HepG2 (cell line): Measurements from ENCODE around the gene PRKAR2B. TPM values are rescaled to one million over a fixed set of nuclear protein-coding genes. Genes with fewer than 3 reads are reported as not detected.
A peak's percentile ranks its signal among the peaks of the same experiment; 100 is the strongest.

Experiments
- ATAC-seq: fragments of 200-7000 bp; cut with Tn5 transposase; 3 replicates; pipeline ENCODE4 v1.9.1; 2020; ENCODE audit warnings: mild to moderate bottlenecking, moderate library complexity
- BruUV-seq: library from RNA; stranded (reverse); fragments of 400-500 nt; replicated peaks from 2 replicates; lab custom pipeline; 2021; lab: Mats Ljungman, UMichigan
- CTCF ChIA-PET: fragments of 300-600 bp; formaldehyde crosslinking; extraction: SDS; loops from one replicate; lab custom pipeline; 2021; ENCODE audit warnings: low total read pairs, inconsistent platforms, low intra/inter-chr PET ratio; lab: Yijun Ruan, JAX
- POLR2A ChIA-PET: fragments of 350-600 bp; sonication (Branson Sonifier 250); formaldehyde crosslinking; loops from one replicate; lab custom pipeline; 2020; ENCODE audit warnings: antibody characterized with exemption, inconsistent platforms; lab: Yijun Ruan, JAX
- DNase-seq: peaks from one replicate; pipeline ENCODE4 v3.0.0-alpha.2; 2015; ENCODE audit warnings: low spot score
- FAIRE-seq: peaks from 3 replicates; lab custom pipeline; 2011; peaks lifted over from hg19 to GRCh38; lab: Jason Lieb, UNC
- H2AFZ ChIP-seq: one replicate; pipeline ENCODE4 v1.6.1; 2011; ENCODE audit warnings: low read length, inconsistent platforms
- H3K27ac ChIP-seq: fragments of 300-600 bp; 3 replicates; pipeline ENCODE4 v1.8.0; 2011; ENCODE audit warnings: mixed run types, mild to moderate bottlenecking, mixed read lengths, low read length, inconsistent platforms; ENCODE audit not compliant: insufficient read depth; ENCODE audit errors: extremely low read length
- H3K27me3 ChIP-seq, 2 experiments: fragments of 200-600 bp in 1 of 2; 2 replicates in 1 of 2; 3 replicates in 1 of 2; pipeline versions ENCODE4 v1.6.0 to v1.8.0; 2011; ENCODE audit warnings: low read length in 2 of 2, mild to moderate bottlenecking in 2 of 2, moderate library complexity in 2 of 2, inconsistent platforms in 1 of 2; ENCODE audit not compliant: insufficient read depth in 2 of 2, control insufficient read depth in 1 of 2
- H3K36me3 ChIP-seq, 2 experiments: fragments of 200-600 bp in 1 of 2; replicated peaks in 1 of 2; 2 replicates in 1 of 2; 3 replicates in 1 of 2; pipeline versions ENCODE4 v1.5.1 to v1.8.0; 2011; ENCODE audit warnings: low read length in 2 of 2, inconsistent platforms in 1 of 2; ENCODE audit not compliant: insufficient read depth in 2 of 2, control insufficient read depth in 1 of 2
- H3K4me1 ChIP-seq: 2 replicates; pipeline ENCODE4 v1.5.1; 2012; ENCODE audit warnings: low read length, inconsistent platforms; ENCODE audit not compliant: insufficient read depth
- H3K4me2 ChIP-seq: 2 replicates; pipeline ENCODE4 v1.6.0; 2011; ENCODE audit warnings: low read depth, low read length, inconsistent platforms
- H3K4me3 ChIP-seq, 3 experiments: fragments of 200-600 bp in 1 of 3; sonication (generic), shearing (Covaris generic) in 1 of 3; replicated peaks in 1 of 3; 2 replicates each; pipeline ENCODE4 v1.5.1; 2011 to 2016; ENCODE audit warnings: low read length in 3 of 3, inconsistent platforms in 2 of 3, low read depth in 2 of 3, mild to moderate bottlenecking in 2 of 3, control low read depth in 1 of 3, mixed read lengths in 1 of 3; ENCODE audit not compliant: insufficient read depth in 1 of 3
- H3K79me2 ChIP-seq: one replicate; pipeline ENCODE4 v1.6.1; 2011; ENCODE audit warnings: low read length, inconsistent platforms; ENCODE audit not compliant: insufficient read depth
- H3K9ac ChIP-seq: 2 replicates; pipeline ENCODE4 v1.6.0; 2011; ENCODE audit warnings: mild to moderate bottlenecking, low read depth, low read length, inconsistent platforms; ENCODE audit not compliant: insufficient read depth
- H3K9me3 ChIP-seq: 2 replicates; pipeline ENCODE4 v1.5.1; 2012; ENCODE audit warnings: mild to moderate bottlenecking, low read length
- H4K20me1 ChIP-seq: 2 replicates; pipeline ENCODE4 v1.6.0; 2011; ENCODE audit warnings: inconsistent platforms, mild to moderate bottlenecking, low read length, moderate library complexity; ENCODE audit not compliant: insufficient read depth
- ARHGAP35 ChIP-seq: sonication (generic); formaldehyde crosslinking; IDR thresholded peaks from 2 replicates; pipeline ENCODE4 v1.9.0; 2022; ENCODE audit warnings: mild to moderate bottlenecking, inconsistent platforms, moderate library complexity, missing genetic modification reagents, borderline replicate concordance
- FOSL2 ChIP-seq: sonication (generic); formaldehyde crosslinking; IDR thresholded peaks from 2 replicates; pipeline ENCODE4 v1.4.0; 2020; ENCODE audit warnings: missing genetic modification reagents
- SIX1 ChIP-seq: sonication (generic); formaldehyde crosslinking; IDR thresholded peaks from 2 replicates; pipeline ENCODE4 v1.4.0; 2020; ENCODE audit warnings: missing genetic modification reagents, borderline replicate concordance
- ZNF678 ChIP-seq: sonication (generic); formaldehyde crosslinking; IDR thresholded peaks from 2 replicates; pipeline ENCODE4 v1.4.0; 2020; ENCODE audit warnings: mild to moderate bottlenecking, missing genetic modification reagents
- ZNF709 ChIP-seq: sonication (generic); formaldehyde crosslinking; IDR thresholded peaks from 2 replicates; pipeline ENCODE4 v1.5.0; 2020; ENCODE audit warnings: mild to moderate bottlenecking, missing genetic modification reagents
- WGBS: methylation state at CpG from one replicate; pipeline ENCODE4 v1.1.6; 2017; ENCODE audit warnings: low lambda C conversion rate; 5-methylcytosine and 5-hydroxymethylcytosine counted together
- in situ Hi-C: cut with HindIII; loops from 2 replicates; pipeline ENCODE4 v1.10.0; 2017; ENCODE audit warnings: low pct_unique_long_range_greater_than_20kb; ENCODE audit not compliant: extremely low pct_ligation_motif_present
- intact Hi-C: fragments of 100-400 bp; cut with micrococcal nuclease; formaldehyde crosslinking; loops from one replicate; pipeline ENCODE4 v1.10.0; 2022; ENCODE audit not compliant: unreplicated experiment
- polyA plus RNA-seq, 8 experiments: library from polyadenylated mRNA; depleted of rRNA in 3 of 8; stranded (reverse) in 7 of 8; unstranded in 1 of 8; fragments of >200 nt; fragmentation: Illumina TruSeq in 4 of 8; extraction: Trizol in 4 of 8; gene quantifications; 2 replicates each; pipeline versions ENCODE4 v1.2.1 to v1.2.3, GENCODE V29; 2011 to 2016; ENCODE audit warnings: low read depth in 4 of 8, missing spikeins in 1 of 8, mixed read lengths in 1 of 8; ENCODE audit not compliant: insufficient read depth in 1 of 8
- total RNA-seq, 5 experiments: library from RNA; depleted of rRNA; stranded (reverse); fragments of >200 nt; fragmentation: Illumina TruSeq; extraction: Trizol; gene quantifications; 2 replicates each; pipeline ENCODE4 v1.2.3, GENCODE V29; 2016; ENCODE audit warnings: low read depth in 1 of 5
- TF ChIP-seq, protein P1 (sequence below): sonication (generic); formaldehyde crosslinking; IDR thresholded peaks from 2 replicates; pipeline ENCODE4 v1.4.0; 2020; ENCODE audit warnings: mild to moderate bottlenecking, missing genetic modification reagents
- TF ChIP-seq, protein P2 (sequence below): sonication (generic); formaldehyde crosslinking; IDR thresholded peaks from 2 replicates; pipeline ENCODE4 v1.4.0; 2020; ENCODE audit warnings: missing genetic modification reagents, borderline replicate concordance
- TF ChIP-seq, protein P3 (sequence below): sonication (generic); formaldehyde crosslinking; IDR thresholded peaks from 2 replicates; pipeline ENCODE4 v1.4.0; 2020; ENCODE audit warnings: low read depth, missing genetic modification reagents

PRKAR2B gene
- total and polyA plus RNA-seq, 2 of the 13 experiments (the other 11 are each of a cell fraction or from before 2014, with no cell fraction given): not detected

DNA sequence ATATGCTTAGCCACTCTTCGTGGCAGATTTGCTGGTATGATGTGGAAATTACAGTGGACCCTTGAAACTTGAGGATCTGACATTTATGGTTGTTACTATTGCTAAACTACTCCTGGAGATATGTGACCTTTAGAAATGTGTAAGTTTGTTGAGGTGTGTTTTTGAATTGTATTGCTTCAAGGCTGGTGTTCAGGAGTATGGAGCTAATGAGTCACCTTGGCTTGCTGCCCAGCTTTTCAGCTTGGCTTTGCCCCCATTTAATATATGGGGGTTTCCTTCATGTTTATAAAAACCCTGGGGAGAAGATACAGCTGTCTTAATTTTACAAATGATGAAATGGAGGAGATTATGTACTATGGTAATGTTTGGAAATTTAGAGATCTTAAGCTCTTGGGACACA is 135.9 kb downstream of the PRKAR2B start:
- ChIA-PET POLR2A (interaction anchor here (3.9 kb wide), 1 partner anchor 12 kb away, joined by 24 read pairs; the partner anchor contains the start of gene HBP1), CTCF (no interaction called here)
- in situ Hi-C loops: no loop called here
- DNase-seq (peak; percentile 22), FAIRE-seq (no peak), ATAC-seq (no peak)
- WGBS: 83% methylated on average over 1 of the region's 1 CpG
- intact Hi-C loops: no loop called here
- no peaks in the 10 kb centered on the region for H3K9me3 ChIP-seq
- peaks cover 9 to 45% of the 10 kb centered on the region in 2 experiments for H3K36me3 ChIP-seq
- H3K79me2 ChIP-seq: peaks cover 37% of the 10 kb centered on the region
- BruUV-seq: no TSS peak
- H3K4me2 ChIP-seq: no peak overlapping the region
- TF ChIP-seq, protein P1, sequence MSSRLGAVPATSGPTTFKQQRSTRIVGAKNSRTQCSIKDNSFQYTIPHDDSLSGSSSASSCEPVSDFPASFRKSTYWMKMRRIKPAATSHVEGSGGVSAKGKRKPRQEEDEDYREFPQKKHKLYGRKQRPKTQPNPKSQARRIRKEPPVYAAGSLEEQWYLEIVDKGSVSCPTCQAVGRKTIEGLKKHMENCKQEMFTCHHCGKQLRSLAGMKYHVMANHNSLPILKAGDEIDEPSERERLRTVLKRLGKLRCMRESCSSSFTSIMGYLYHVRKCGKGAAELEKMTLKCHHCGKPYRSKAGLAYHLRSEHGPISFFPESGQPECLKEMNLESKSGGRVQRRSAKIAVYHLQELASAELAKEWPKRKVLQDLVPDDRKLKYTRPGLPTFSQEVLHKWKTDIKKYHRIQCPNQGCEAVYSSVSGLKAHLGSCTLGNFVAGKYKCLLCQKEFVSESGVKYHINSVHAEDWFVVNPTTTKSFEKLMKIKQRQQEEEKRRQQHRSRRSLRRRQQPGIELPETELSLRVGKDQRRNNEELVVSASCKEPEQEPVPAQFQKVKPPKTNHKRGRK (CRISPR knock-in tag): no peak
- TF ChIP-seq ZNF678 (CRISPR knock-in tag): no peak
- TF ChIP-seq FOSL2 (CRISPR knock-in tag): peak; percentile 58
- H3K27me3 ChIP-seq: no peaks in the 10 kb centered on the region
- no peak overlapping the region for H2AFZ ChIP-seq
- H3K4me3 ChIP-seq: no peak overlapping the region
- no peak overlapping the region for H3K9ac ChIP-seq
- peaks cover 27% of the 10 kb centered on the region for H4K20me1 ChIP-seq
- peaks cover 14% of the 10 kb centered on the region for H3K4me1 ChIP-seq
- H3K27ac ChIP-seq: no peak overlapping the region

DNA sequence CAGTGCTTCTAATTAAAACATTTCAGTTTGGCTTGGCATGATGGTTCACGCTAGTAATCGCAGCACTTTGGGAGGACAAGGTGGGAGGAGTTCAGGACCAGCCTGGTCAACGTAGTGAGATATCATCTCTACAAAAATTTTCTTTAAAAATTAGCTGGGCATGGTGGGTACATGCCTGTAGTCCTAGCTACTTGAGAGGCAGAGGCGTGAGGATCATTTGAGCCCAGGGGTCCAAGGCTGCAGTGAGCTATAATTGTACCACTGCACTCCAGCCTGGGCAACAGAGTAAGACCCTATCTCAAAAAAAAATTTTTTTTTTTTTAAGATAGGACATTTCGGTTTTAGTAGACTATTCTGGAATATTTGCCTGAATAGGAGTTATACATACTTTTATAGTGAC is 136.7 kb downstream of the PRKAR2B start:
- Histone ChIP-seq H3K4me1 (peaks cover 14% of the 10 kb centered on the region), H3K79me2 (peaks cover 33% of the 10 kb centered on the region), H2AFZ (no peak overlapping the region), H3K4me3 (no peak overlapping the region), H4K20me1 (peaks cover 21% of the 10 kb centered on the region), H3K36me3 (peaks cover 9 to 51% of the 10 kb centered on the region in 2 experiments), H3K9me3 (no peaks in the 10 kb centered on the region), H3K9ac (no peak overlapping the region), H3K27me3 (no peaks in the 10 kb centered on the region), H3K4me2 (no peak overlapping the region), H3K27ac (no peak overlapping the region)
- no peak for ATAC-seq
- TF ChIP-seq SIX1 (no peak), ARHGAP35 (CRISPR knock-in tag) (no peak), ZNF709 (CRISPR knock-in tag) (no peak)
- TF ChIP-seq, protein P2, sequence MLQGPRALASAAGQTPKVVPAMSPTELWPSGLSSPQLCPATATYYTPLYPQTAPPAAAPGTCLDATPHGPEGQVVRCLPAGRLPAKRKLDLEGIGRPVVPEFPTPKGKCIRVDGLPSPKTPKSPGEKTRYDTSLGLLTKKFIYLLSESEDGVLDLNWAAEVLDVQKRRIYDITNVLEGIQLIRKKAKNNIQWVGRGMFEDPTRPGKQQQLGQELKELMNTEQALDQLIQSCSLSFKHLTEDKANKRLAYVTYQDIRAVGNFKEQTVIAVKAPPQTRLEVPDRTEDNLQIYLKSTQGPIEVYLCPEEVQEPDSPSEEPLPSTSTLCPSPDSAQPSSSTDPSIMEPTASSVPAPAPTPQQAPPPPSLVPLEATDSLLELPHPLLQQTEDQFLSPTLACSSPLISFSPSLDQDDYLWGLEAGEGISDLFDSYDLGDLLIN (CRISPR knock-in tag): no peak
- TF ChIP-seq, protein P3, sequence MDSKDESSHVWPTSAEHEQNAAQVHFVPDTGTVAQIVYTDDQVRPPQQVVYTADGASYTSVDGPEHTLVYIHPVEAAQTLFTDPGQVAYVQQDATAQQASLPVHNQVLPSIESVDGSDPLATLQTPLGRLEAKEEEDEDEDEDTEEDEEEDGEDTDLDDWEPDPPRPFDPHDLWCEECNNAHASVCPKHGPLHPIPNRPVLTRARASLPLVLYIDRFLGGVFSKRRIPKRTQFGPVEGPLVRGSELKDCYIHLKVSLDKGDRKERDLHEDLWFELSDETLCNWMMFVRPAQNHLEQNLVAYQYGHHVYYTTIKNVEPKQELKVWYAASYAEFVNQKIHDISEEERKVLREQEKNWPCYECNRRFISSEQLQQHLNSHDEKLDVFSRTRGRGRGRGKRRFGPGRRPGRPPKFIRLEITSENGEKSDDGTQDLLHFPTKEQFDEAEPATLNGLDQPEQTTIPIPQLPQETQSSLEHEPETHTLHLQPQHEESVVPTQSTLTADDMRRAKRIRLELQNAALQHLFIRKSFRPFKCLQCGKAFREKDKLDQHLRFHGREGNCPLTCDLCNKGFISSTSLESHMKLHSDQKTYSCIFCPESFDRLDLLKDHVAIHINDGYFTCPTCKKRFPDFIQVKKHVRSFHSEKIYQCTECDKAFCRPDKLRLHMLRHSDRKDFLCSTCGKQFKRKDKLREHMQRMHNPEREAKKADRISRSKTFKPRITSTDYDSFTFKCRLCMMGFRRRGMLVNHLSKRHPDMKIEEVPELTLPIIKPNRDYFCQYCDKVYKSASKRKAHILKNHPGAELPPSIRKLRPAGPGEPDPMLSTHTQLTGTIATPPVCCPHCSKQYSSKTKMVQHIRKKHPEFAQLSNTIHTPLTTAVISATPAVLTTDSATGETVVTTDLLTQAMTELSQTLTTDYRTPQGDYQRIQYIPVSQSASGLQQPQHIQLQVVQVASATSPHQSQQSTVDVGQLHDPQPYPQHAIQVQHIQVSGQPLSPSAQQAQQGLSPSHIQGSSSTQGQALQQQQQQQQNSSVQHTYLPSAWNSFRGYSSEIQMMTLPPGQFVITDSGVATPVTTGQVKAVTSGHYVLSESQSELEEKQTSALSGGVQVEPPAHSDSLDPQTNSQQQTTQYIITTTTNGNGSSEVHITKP (CRISPR knock-in tag): no peak
- in situ Hi-C loops: no loop called here
- FAIRE-seq: no peak
- intact Hi-C loops: no loop called here
- DNase-seq: no peak
- POLR2A ChIA-PET: interaction anchor here (3.9 kb wide), 1 partner anchor 13 kb away, joined by 24 read pairs; the partner anchor contains the start of gene HBP1
- WGBS: over 99% methylated on average over 5 of the region's 5 CpGs
- BruUV-seq: no TSS peak
- CTCF ChIA-PET: no interaction called here
